Fibroblast of the aortic adventitia (primary cell): ENCODE measurements around the gene DMBT1. TPM values are rescaled to one million over a fixed set of nuclear protein-coding genes. Genes with fewer than 3 reads are reported as not detected.

Experiments
- DNase-seq: peaks from one replicate; pipeline ENCODE4 v3.0.0-alpha.2; 2010; ENCODE audit warnings: low read depth
- H3K4me3 ChIP-seq: 2 replicates; pipeline ENCODE4 v1.5.1; 2011; ENCODE audit warnings: low read depth, mild to moderate bottlenecking, control low read depth, low read length, moderate library complexity
- CTCF ChIP-seq: IDR thresholded peaks from 2 replicates; pipeline ENCODE4 v1.5.1; 2011; ENCODE audit warnings: mild to moderate bottlenecking, low read length, control low read depth, inconsistent platforms; ENCODE audit not compliant: insufficient read depth
- total RNA-seq: library from RNA; depleted of rRNA; stranded (reverse); fragments of >200 nt; gene quantifications from 2 replicates; pipeline ENCODE4 v1.2.3, GENCODE V29; 2012; ENCODE audit warnings: low replicate concordance

Gene DMBT1
- total RNA-seq, 1 donor, result under 0.01 TPM

- no peak for TF ChIP-seq CTCF
These were observed 41.4 kb upstream of the DMBT1 start for GRCh38 chr10:122519144-122519543.

GRCh38 chr10:122519873-122520272 is 40.7 kb upstream of the DMBT1 start:
- DNase-seq, result no peak
- no peak for TF ChIP-seq CTCF
- H3K4me3 ChIP-seq, result no peak overlapping the region

More at GRCh38 chr10:122519144-122519543, 41.4 kb upstream of the DMBT1 start:
- no peak for DNase-seq
- no peak overlapping the region for H3K4me3 ChIP-seq

- H3K4me3 ChIP-seq, result no peak overlapping the region
- no peak for TF ChIP-seq CTCF
- no peak for DNase-seq
These were observed 39.5 kb upstream of the DMBT1 start for GRCh38 chr10:122521011-122521410.

- no peak overlapping the region for H3K4me3 ChIP-seq
- no peak for TF ChIP-seq CTCF
- no peak for DNase-seq
These were observed 35.7 kb upstream of the DMBT1 start for GRCh38 chr10:122524811-122525210.

DNA sequence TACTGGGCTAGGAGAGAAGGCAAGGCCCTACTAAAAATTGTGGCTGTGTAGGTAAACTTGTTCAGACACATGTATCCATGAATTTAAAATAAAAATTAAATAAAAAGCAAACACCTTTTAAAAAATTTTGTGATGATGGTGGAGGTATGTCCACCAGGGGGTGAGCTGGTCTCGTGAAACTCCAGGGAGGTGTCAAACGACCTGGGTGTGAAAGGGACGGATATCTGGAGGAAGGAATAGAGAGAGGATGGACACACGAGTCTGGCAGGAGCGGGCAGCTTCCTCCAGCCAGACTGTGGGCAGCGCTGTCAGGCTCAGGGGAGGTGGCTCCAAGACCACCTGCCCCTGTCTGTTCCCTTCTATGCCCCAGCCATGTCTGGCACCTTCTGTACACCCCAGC is 34.8 kb upstream of the DMBT1 start:
- no peak for DNase-seq
- peak; percentile 16 for TF ChIP-seq CTCF
- no peak overlapping the region for H3K4me3 ChIP-seq

DNA sequence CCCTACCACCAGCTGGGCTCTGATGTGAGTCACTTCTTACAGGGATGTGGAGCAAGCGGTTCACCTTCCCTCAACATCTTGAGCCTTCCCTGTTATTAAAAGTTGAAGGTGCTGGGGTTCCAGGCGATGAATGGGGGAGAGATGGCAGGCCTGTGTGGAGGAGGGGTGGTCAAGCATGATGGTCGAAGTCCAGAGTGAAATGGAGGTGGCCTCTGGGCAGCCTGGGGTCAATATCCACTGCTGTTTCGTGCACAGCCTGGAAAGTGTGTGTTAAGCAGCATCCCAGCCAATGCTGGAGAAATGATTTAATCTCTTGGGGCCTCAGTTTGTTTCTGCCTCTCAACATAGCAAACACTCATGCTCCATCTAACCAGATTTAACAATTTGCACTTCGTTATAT is 33.7 kb upstream of the DMBT1 start:
- no peak for DNase-seq
- TF ChIP-seq CTCF, result no peak
- H3K4me3 ChIP-seq, result no peak overlapping the region

GRCh38 chr10:122530177-122530576 is 30.4 kb upstream of the DMBT1 start:
- no peak overlapping the region for H3K4me3 ChIP-seq
- no peak for DNase-seq
- no peak for TF ChIP-seq CTCF
